Sigmoid colon (tissue), 7 donors: ENCODE results near the gene KLF6. TPM values are rescaled to one million over a fixed set of nuclear protein-coding genes. Genes with fewer than 3 reads are reported as not detected.

ENCODE experiments used
- DNase-seq: peaks from one replicate; pipeline ENCODE4 v3.0.0-alpha.2; 2019
- H3K27ac ChIP-seq, 4 donors: fragments of 200-600 bp; sonication (generic); one replicate each; pipeline ENCODE4 v1.5.1; 2016 to 2019; ENCODE audit warnings: mild to moderate bottlenecking in 1 of 4
- H3K27me3 ChIP-seq, 3 donors: fragments of 200-600 bp; sonication (generic); one replicate each; pipeline ENCODE4 v1.5.1; 2019; ENCODE audit warnings: mild to moderate bottlenecking in 1 of 3
- H3K36me3 ChIP-seq, 4 donors: fragments of 200-600 bp; sonication (generic); one replicate each; pipeline ENCODE4 v1.5.1; 2016 to 2019
- H3K4me1 ChIP-seq, 4 donors: fragments of 200-600 bp; sonication (generic); one replicate each; pipeline ENCODE4 v1.5.1; 2017 to 2019
- H3K4me3 ChIP-seq, 4 donors: fragments of 200-600 bp; sonication (generic); one replicate each; pipeline ENCODE4 v1.5.1; 2017 to 2019; ENCODE audit warnings: mild to moderate bottlenecking in 2 of 4, moderate library complexity in 1 of 4
- H3K9me3 ChIP-seq, 4 donors: fragments of 200-600 bp in 3 of 4; sonication (generic) in 3 of 4; one replicate each; pipeline versions ENCODE4 v1.5.1 to v1.6.1; 2013 to 2019
- EP300 ChIP-seq, 4 donors: sonication (generic); formaldehyde crosslinking; IDR thresholded peaks; one replicate each; pipeline ENCODE4 v1.6.1; 2017; ENCODE audit warnings: antibody characterized with exemption in 4 of 4
- POLR2A ChIP-seq, 2 donors: fragments of 450-650 bp; IDR thresholded peaks; one replicate each; pipeline ENCODE4 v1.6.1; 2016; ENCODE audit warnings: antibody characterized with exemption in 2 of 2, mild to moderate bottlenecking in 2 of 2, moderate library complexity in 2 of 2
- POLR2AphosphoS5 ChIP-seq, 4 donors: sonication (generic); formaldehyde crosslinking; IDR thresholded peaks; one replicate each; pipeline ENCODE4 v1.6.1; 2017; ENCODE audit warnings: antibody characterized with exemption in 4 of 4
- WGBS, 2 donors: extraction: QIAGEN DNeasy Blood & Tissue Kit; methylation state at CpG; one replicate each; pipeline ENCODE4 v1.1.7; 2013; 5-methylcytosine and 5-hydroxymethylcytosine counted together
- intact Hi-C: fragments of 100-400 bp; cut with DNase I; formaldehyde crosslinking; loops from one replicate; pipeline ENCODE4 v1.15.1; 2023
- polyA plus RNA-seq, 3 donors: library from polyadenylated mRNA; stranded (reverse); fragments of 200-250 nt; gene quantifications; one replicate each; pipeline ENCODE4 v1.2.3, GENCODE V29; 2013
- total RNA-seq, 4 donors: library from RNA; depleted of rRNA; stranded (reverse); fragments of >200 nt; gene quantifications; one replicate each; pipeline ENCODE4 v1.1.0, GENCODE V29; 2016
- TF ChIP-seq, protein P1 (sequence below), 4 experiments: fragments of 450-650 bp in 3 of 4; fragments of 200-600 bp in 1 of 4; IDR thresholded peaks; one replicate each; pipeline ENCODE4 v1.5.1; 2016 to 2019; ENCODE audit warnings: antibody characterized with exemption in 4 of 4, mild to moderate bottlenecking in 3 of 4, moderate library complexity in 2 of 4
- donor health status: healthy with polysubstance abuse.
- donor health status: Bipolar disorder and iron deficiency.
- donor health status: healthy.

Gene KLF6
- total and polyA plus RNA-seq, 7 donors = 50.3 to 137 (median 91.6) TPM

- intact Hi-C loops = loop anchor here (2.0 kb wide), 1 partner anchor 45 kb away; no protein-coding TSS in a partner anchor
- H3K27ac ChIP-seq = peak overlapping the region; percentile 76 to 84 (median 80)
- no peak for DNase-seq
- TF ChIP-seq POLR2A (IDR thresholded peaks at IDR 0.05) (no peak), POLR2AphosphoS5 (IDR thresholded peaks at IDR 0.05) (no peak), EP300 (IDR thresholded peaks at IDR 0.05) (no peak)
- TF ChIP-seq, protein P1, sequence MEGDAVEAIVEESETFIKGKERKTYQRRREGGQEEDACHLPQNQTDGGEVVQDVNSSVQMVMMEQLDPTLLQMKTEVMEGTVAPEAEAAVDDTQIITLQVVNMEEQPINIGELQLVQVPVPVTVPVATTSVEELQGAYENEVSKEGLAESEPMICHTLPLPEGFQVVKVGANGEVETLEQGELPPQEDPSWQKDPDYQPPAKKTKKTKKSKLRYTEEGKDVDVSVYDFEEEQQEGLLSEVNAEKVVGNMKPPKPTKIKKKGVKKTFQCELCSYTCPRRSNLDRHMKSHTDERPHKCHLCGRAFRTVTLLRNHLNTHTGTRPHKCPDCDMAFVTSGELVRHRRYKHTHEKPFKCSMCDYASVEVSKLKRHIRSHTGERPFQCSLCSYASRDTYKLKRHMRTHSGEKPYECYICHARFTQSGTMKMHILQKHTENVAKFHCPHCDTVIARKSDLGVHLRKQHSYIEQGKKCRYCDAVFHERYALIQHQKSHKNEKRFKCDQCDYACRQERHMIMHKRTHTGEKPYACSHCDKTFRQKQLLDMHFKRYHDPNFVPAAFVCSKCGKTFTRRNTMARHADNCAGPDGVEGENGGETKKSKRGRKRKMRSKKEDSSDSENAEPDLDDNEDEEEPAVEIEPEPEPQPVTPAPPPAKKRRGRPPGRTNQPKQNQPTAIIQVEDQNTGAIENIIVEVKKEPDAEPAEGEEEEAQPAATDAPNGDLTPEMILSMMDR (IDR thresholded peaks at IDR 0.05) = no peak
- no peaks in the 10 kb centered on the region for H3K36me3 ChIP-seq
- 96 to 97% methylated on average over 27 of the region's 27 CpGs for WGBS, 2 donors
- peaks cover 0 to 24% (median 19%) of the 10 kb centered on the region in 4 donors for H3K4me1 ChIP-seq
- no peaks in the 10 kb centered on the region for H3K9me3 ChIP-seq
- H3K4me3 ChIP-seq = no peak overlapping the region
- H3K27me3 ChIP-seq = no peaks in the 10 kb centered on the region
These were observed 42.9 kb upstream of the KLF6 start for GRCh38 chr10:3827768-3828403.

DNA sequence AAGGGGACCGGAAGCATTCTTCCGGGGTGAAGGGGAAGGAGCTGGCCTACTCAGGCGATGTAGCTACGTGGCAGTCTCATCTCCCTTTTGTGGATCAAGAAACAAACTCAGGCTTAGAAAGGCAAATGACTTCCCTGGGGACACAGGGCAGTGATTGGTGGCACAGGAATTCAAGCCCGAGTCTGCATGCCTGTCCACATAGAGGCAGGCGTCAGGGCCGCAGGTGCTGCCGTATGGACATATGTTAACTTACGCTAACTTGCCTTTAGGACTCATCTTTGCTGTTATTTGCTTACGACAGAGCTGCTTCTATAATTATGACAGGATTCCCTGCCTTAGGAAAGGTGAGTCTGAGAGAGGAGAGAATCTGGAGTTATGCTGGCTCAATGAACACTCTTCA, 42.3 kb upstream of the KLF6 start:
- H3K27me3 ChIP-seq = no peaks in the 10 kb centered on the region
- DNase-seq = no peak
- no peaks in the 10 kb centered on the region for H3K36me3 ChIP-seq
- H3K4me3 ChIP-seq = no peak overlapping the region
- peaks cover 0 to 24% (median 19%) of the 10 kb centered on the region in 4 donors for H3K4me1 ChIP-seq
- intact Hi-C loops = no loop called here
- H3K27ac ChIP-seq = peak overlapping the region; percentile 76 to 84 (median 80)
- 97 to 98% methylated on average over 10 of the region's 10 CpGs for WGBS, 2 donors
- no peaks in the 10 kb centered on the region for H3K9me3 ChIP-seq
- TF ChIP-seq EP300 (IDR thresholded peaks at IDR 0.05) (no peak), POLR2AphosphoS5 (IDR thresholded peaks at IDR 0.05) (no peak), POLR2A (IDR thresholded peaks at IDR 0.05) (no peak)
- TF ChIP-seq, protein P1 (IDR thresholded peaks at IDR 0.05) = no peak

DNA sequence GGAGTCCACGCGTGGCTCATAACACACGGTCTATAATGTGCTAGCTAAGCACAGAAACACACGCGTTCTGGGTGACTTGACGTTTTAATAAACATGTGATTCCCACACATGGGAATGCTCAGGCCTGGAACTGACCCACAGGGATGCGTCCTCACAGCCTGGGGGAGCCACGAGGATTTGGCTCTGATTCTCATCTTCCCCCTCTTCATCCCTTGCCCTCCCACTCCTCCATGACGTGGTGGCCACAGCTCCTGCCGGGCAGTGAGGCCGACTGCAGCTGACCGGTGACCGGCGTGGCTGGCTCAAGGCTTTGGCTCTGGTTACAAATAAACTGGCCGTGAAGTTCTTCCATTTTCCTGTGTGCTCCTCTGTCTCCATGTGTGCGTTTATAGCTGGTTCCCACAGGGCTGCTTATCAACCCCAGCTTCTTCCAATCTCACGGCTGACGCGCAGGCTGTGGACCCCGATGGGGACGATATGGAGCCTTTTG, 40.9 kb upstream of the KLF6 start:
- Histone ChIP-seq H3K27me3 (no peaks in the 10 kb centered on the region), H3K36me3 (no peaks in the 10 kb centered on the region), H3K4me3 (no peak overlapping the region), H3K9me3 (no peaks in the 10 kb centered on the region), H3K4me1 (peaks cover 0 to 19% (median 15%) of the 10 kb centered on the region in 4 donors), H3K27ac (peak overlapping the region in 2 of 4 donors; percentile 11 to 51)
- intact Hi-C loops = no loop called here
- 84 to 90% methylated on average over 21 of the region's 21 CpGs for WGBS, 2 donors
- DNase-seq = peak; percentile 65
- no peak for TF ChIP-seq EP300 (IDR thresholded peaks at IDR 0.05)
- TF ChIP-seq, protein P1 (IDR thresholded peaks at IDR 0.05) = no peak
- no peak for TF ChIP-seq POLR2A (IDR thresholded peaks at IDR 0.05)
- no peak for TF ChIP-seq POLR2AphosphoS5 (IDR thresholded peaks at IDR 0.05)

GRCh38 chr10:3825244-3825643, 40.2 kb upstream of the KLF6 start:
- TF ChIP-seq, protein P1 (IDR thresholded peaks at IDR 0.05) = no peak
- no peak for TF ChIP-seq POLR2AphosphoS5 (IDR thresholded peaks at IDR 0.05)
- no peak for TF ChIP-seq EP300 (IDR thresholded peaks at IDR 0.05)
- TF ChIP-seq POLR2A (IDR thresholded peaks at IDR 0.05) = no peak
- peak overlapping the region in 1 of 4 donors; percentile 51 for H3K27ac ChIP-seq

More at GRCh38 chr10:3825244-3825643, 40.2 kb upstream of the KLF6 start:
- DNase-seq = no peak
- WGBS, 2 donors = 20 to 67% methylated on average over 6 of the region's 6 CpGs
- H3K27me3 ChIP-seq = no peaks in the 10 kb centered on the region
- intact Hi-C loops = no loop called here
- H3K36me3 ChIP-seq = no peaks in the 10 kb centered on the region
- H3K4me3 ChIP-seq = no peak overlapping the region
- peaks cover 0 to 12% (median 11%) of the 10 kb centered on the region in 4 donors for H3K4me1 ChIP-seq
- no peaks in the 10 kb centered on the region for H3K9me3 ChIP-seq
